Activated T-helper 9 cell treated with anti-CD3 and anti-CD28 coated beads, Interleukin-2, amount 50 U/mL, for 16 hours (primary cell): Measurements from ENCODE around the gene DOLPP1.
"Not testable (repeated sequence)": the region's sequence is repeated elsewhere in the genome, so short reads cannot be mapped to it uniquely, and the experiment has no call there.

Source experiments
- DNase-seq: peaks from one replicate; pipeline ENCODE4 v3.0.0-alpha.2; 2020; ENCODE audit warnings: low read depth

The DOLPP1 gene

GRCh38 chr9:129080601-129081387 lies at the start of gene DOLPP1:
DOLPP1 (plus strand) TSS chr9:129081111; CDS start chr9:129081132, 21 bp downstream.
- DNase-seq: peak; percentile 98

- no peak for DNase-seq
These were observed 49.4 kb upstream of the DOLPP1 start for GRCh38 chr9:129031514-129031913.

GRCh38 chr9:129032541-129033159 lies 48.3 kb upstream of the DOLPP1 start:
- no peak for DNase-seq

- no peak for DNase-seq
These were observed 47.7 kb upstream of the DOLPP1 start for GRCh38 chr9:129033216-129033615.

GRCh38 chr9:129035838-129036237 lies 45.1 kb upstream of the DOLPP1 start:
- DNase-seq: not testable (repeated sequence)

- DNase-seq: peak; percentile 86
These were observed 44.5 kb upstream of the DOLPP1 start, which contains the start of gene MIGA2 for GRCh38 chr9:129036241-129036922. MIGA2 (plus strand) TSS chr9:129036626; CDS start chr9:129040595, 3,969 bp downstream.

GRCh38 chr9:129036923-129037766 lies 43.8 kb upstream of the DOLPP1 start:
- no peak for DNase-seq

GRCh38 chr9:129037767-129038098 lies 43.2 kb upstream of the DOLPP1 start:
- no peak for DNase-seq

GRCh38 chr9:129038109-129038852 lies 42.6 kb upstream of the DOLPP1 start:
- DNase-seq: no peak

- no peak for DNase-seq
These were observed 40.7 kb upstream of the DOLPP1 start for GRCh38 chr9:129040113-129040643.

- DNase-seq: no peak
These were observed 38.9 kb upstream of the DOLPP1 start for GRCh38 chr9:129042016-129042415.

GRCh38 chr9:129052592-129052991 lies 28.3 kb upstream of the DOLPP1 start:
- DNase-seq: no peak

- no peak for DNase-seq
These were observed 27.9 kb upstream of the DOLPP1 start for GRCh38 chr9:129053020-129053419.

GRCh38 chr9:129054163-129054851 lies 26.6 kb upstream of the DOLPP1 start:
- DNase-seq: no peak

GRCh38 chr9:129058965-129059795 lies 21.7 kb upstream of the DOLPP1 start:
- DNase-seq: no peak

- no peak for DNase-seq
These were observed 20.8 kb upstream of the DOLPP1 start for GRCh38 chr9:129059796-129060785.

GRCh38 chr9:129060991-129061390 lies 19.9 kb upstream of the DOLPP1 start:
- DNase-seq: no peak

GRCh38 chr9:129063061-129063460 lies 17.9 kb upstream of the DOLPP1 start:
- no peak for DNase-seq
